ENCODE data around the gene PLCB1. TPM values are rescaled to one million over a fixed set of nuclear protein-coding genes. Genes with fewer than 3 reads are reported as not detected.
A peak's percentile ranks its signal among the peaks of the same experiment; 100 is the strongest.

PLCB1 gene
- total and polyA plus RNA-seq, 10 of the 15 experiments (the other 5 are each of a cell fraction or from before 2014, with no cell fraction given): 0.05 to 5.3 (median 0.17) TPM; not detected in 1

DNA sequence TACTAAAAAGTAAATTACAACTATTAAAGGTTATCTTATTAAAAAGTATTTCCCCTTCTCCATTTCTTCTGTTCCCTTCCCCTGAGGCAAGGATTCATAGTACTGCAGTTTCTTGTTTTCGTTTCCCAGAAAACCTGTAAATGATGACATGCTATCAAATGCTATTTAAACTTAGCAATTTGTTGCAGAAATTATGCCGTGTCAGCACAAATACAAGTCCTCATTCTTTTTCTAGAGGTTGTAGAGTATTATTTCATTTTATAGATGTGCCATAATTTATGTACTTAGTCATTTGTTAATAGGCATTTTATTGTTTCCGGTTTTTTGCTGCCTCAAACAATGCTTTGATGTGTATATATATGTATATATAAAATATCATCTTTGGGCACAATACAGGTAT is 268.4 kb downstream of the PLCB1 start:
- FAIRE-seq (peak; percentile 7), ATAC-seq (no peak), DNase-seq (ENCODE audit: low read depth, low spot score) (no peak)
- Histone ChIP-seq H3K27me3 (replicated peaks in 1 of 2; ENCODE audit: control insufficient read depth in 2 of 2, insufficient read depth in 2 of 2, low read length in 1 of 2) (no peaks in the 10 kb centered on the region), H2AFZ (ENCODE audit: control insufficient read depth, low read depth, low read length) (no peak overlapping the region), H3K79me2 (ENCODE audit: control insufficient read depth, insufficient read depth, low read length) (no peaks in the 10 kb centered on the region), H3K4me2 (ENCODE audit: control insufficient read depth, insufficient read depth) (peak overlapping the region; percentile 57), H3K9ac (ENCODE audit: control insufficient read depth, insufficient read depth, low read length) (no peak overlapping the region), H3K36me3 (ENCODE audit: control insufficient read depth in 2 of 2, insufficient read depth in 2 of 2, low read length in 1 of 2) (no peaks in the 10 kb centered on the region), H3K4me1 (ENCODE audit: control insufficient read depth, insufficient read depth, low read length) (peaks cover 12% of the 10 kb centered on the region; the same call in 1 of the 2 replicates), H3K9me3 (replicated peaks; ENCODE audit: control insufficient read depth, insufficient read depth, low read length) (no peaks in the 10 kb centered on the region; the same call in 2 of the 3 replicates), H4K20me1 (ENCODE audit: control insufficient read depth, insufficient read depth) (no peaks in the 10 kb centered on the region), H3K4me3 (no peak overlapping the region), H3K27ac (ENCODE audit: control insufficient read depth, insufficient read depth) (peak overlapping the region; percentile 52)
- ChIA-PET SMC1A (ENCODE audit: uncharacterized antibody, unreplicated experiment) (interaction anchor here (0.6 to 6.5 kb wide), 5 partner anchors 12 to 1630 kb away, joined by 3 to 68 read pairs (median 6); no protein-coding TSS in a partner anchor), RAD21 (ENCODE audit: unreplicated experiment) (interaction anchor here (1.2 to 1.6 kb wide), 3 partner anchors 8 to 25 kb away, joined by 4 to 8 read pairs (median 5); no protein-coding TSS in a partner anchor), POLR2A (no interaction called here), CTCF (interaction anchor here (0.8 to 1.7 kb wide), 4 partner anchors 11 to 357 kb away, joined by 3 to 30 read pairs (median 3); no protein-coding TSS in a partner anchor)
- intact Hi-C loops (cut with micrococcal nuclease; ENCODE audit: unreplicated experiment) (loop anchor here (5.0 kb wide), 1 partner anchor 202 kb away; no protein-coding TSS in a partner anchor), in situ Hi-C loops (cut with MboI) (no loop called here)
- TSS peak; percentile 86 for BruUV-seq (replicated peaks)
- 62% methylated on average over 3 of the region's 3 CpGs for WGBS (ENCODE audit: insufficient coverage, insufficient replicate concordance, low lambda C conversion rate, missing lambda C conversion rate)
- TF ChIP-seq ZNF207 (IDR thresholded peaks at IDR 0.05; ENCODE audit: borderline replicate concordance) (no peak), BMI1 (IDR thresholded peaks at IDR 0.05; ENCODE audit: borderline replicate concordance) (no peak), TCF7 (IDR thresholded peaks at IDR 0.05; ENCODE audit: borderline replicate concordance) (no peak), YBX1 (IDR thresholded peaks at IDR 0.05) (no peak), ESRRA (IDR thresholded peaks at IDR 0.05; ENCODE audit: low read length) (no peak), FOXK2 (IDR thresholded peaks at IDR 0.05) (no peak), SP1 (IDR thresholded peaks at IDR 0.05; ENCODE audit: low read depth, low read length) (no peak), BRCA1 (IDR thresholded peaks at IDR 0.05; ENCODE audit: low read depth, low read length) (no peak), RELA (IDR thresholded peaks at IDR 0.05; ENCODE audit: borderline replicate concordance, partially characterized antibody) (no peak), MEF2B (IDR thresholded peaks at IDR 0.05; ENCODE audit: partially characterized antibody, poor library complexity, severe bottlenecking) (no peak), SMAD1 (IDR thresholded peaks at IDR 0.05; ENCODE audit: low read depth, partially characterized antibody) (no peak), NR2F1 (conservative IDR thresholded peaks at IDR 0.05) (no peak)
- TF ChIP-seq, protein P1, sequence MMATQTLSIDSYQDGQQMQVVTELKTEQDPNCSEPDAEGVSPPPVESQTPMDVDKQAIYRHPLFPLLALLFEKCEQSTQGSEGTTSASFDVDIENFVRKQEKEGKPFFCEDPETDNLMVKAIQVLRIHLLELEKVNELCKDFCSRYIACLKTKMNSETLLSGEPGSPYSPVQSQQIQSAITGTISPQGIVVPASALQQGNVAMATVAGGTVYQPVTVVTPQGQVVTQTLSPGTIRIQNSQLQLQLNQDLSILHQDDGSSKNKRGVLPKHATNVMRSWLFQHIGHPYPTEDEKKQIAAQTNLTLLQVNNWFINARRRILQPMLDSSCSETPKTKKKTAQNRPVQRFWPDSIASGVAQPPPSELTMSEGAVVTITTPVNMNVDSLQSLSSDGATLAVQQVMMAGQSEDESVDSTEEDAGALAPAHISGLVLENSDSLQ (IDR thresholded peaks at IDR 0.05): no peak
- TF ChIP-seq, protein P2, sequence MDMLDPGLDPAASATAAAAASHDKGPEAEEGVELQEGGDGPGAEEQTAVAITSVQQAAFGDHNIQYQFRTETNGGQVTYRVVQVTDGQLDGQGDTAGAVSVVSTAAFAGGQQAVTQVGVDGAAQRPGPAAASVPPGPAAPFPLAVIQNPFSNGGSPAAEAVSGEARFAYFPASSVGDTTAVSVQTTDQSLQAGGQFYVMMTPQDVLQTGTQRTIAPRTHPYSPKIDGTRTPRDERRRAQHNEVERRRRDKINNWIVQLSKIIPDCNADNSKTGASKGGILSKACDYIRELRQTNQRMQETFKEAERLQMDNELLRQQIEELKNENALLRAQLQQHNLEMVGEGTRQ (IDR thresholded peaks at IDR 0.05; ENCODE audit: borderline replicate concordance, low read depth, low read length): no peak
- TF ChIP-seq, protein P3, sequence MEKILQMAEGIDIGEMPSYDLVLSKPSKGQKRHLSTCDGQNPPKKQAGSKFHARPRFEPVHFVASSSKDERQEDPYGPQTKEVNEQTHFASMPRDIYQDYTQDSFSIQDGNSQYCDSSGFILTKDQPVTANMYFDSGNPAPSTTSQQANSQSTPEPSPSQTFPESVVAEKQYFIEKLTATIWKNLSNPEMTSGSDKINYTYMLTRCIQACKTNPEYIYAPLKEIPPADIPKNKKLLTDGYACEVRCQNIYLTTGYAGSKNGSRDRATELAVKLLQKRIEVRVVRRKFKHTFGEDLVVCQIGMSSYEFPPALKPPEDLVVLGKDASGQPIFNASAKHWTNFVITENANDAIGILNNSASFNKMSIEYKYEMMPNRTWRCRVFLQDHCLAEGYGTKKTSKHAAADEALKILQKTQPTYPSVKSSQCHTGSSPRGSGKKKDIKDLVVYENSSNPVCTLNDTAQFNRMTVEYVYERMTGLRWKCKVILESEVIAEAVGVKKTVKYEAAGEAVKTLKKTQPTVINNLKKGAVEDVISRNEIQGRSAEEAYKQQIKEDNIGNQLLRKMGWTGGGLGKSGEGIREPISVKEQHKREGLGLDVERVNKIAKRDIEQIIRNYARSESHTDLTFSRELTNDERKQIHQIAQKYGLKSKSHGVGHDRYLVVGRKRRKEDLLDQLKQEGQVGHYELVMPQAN (conservative IDR thresholded peaks at IDR 0.05): no peak
- TF ChIP-seq, protein P4, sequence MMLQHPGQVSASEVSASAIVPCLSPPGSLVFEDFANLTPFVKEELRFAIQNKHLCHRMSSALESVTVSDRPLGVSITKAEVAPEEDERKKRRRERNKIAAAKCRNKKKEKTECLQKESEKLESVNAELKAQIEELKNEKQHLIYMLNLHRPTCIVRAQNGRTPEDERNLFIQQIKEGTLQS (IDR thresholded peaks at IDR 0.05; ENCODE audit: borderline replicate concordance, extremely low read depth, low read depth, low read length): no peak
- TF ChIP-seq, protein P5, sequence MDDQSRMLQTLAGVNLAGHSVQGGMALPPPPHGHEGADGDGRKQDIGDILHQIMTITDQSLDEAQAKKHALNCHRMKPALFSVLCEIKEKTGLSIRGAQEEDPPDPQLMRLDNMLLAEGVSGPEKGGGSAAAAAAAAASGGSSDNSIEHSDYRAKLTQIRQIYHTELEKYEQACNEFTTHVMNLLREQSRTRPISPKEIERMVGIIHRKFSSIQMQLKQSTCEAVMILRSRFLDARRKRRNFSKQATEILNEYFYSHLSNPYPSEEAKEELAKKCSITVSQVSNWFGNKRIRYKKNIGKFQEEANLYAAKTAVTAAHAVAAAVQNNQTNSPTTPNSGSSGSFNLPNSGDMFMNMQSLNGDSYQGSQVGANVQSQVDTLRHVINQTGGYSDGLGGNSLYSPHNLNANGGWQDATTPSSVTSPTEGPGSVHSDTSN (IDR thresholded peaks at IDR 0.05; ENCODE audit: insufficient replicate concordance, low read depth, low read length): no peak
